Type B pancreatic cell (in vitro differentiated cells): ENCODE measurements around the gene NID1. TPM values are rescaled to one million over a fixed set of nuclear protein-coding genes. Genes with fewer than 3 reads are reported as not detected.
"Not testable (repeated sequence)": the region's sequence is repeated elsewhere in the genome, so short reads cannot be mapped to it uniquely, and the experiment has no call there.

Source experiments
- DNase-seq: peaks from one replicate; pipeline ENCODE4 v3.0.0; 2021; ENCODE audit warnings: mixed read lengths; ENCODE audit not compliant: unreplicated experiment; ENCODE audit errors: extremely low spot score
- H3K27ac Mint-ChIP-seq: 2 replicates; pipeline ENCODE4 v1.8.0; 2021; ENCODE audit warnings: mild to moderate bottlenecking, mixed read lengths
- H3K27me3 Mint-ChIP-seq: 2 replicates; pipeline ENCODE4 v1.8.0; 2021; ENCODE audit warnings: mixed read lengths
- H3K36me3 Mint-ChIP-seq: 2 replicates; pipeline ENCODE4 v1.8.0; 2021; ENCODE audit warnings: mixed read lengths
- H3K4me1 Mint-ChIP-seq: one replicate; pipeline ENCODE4 v1.8.0; 2021; ENCODE audit warnings: mixed read lengths; ENCODE audit not compliant: unreplicated experiment
- H3K4me3 Mint-ChIP-seq: 2 replicates; pipeline ENCODE4 v1.8.0; 2021; ENCODE audit warnings: mild to moderate bottlenecking, mixed read lengths
- H3K9me3 Mint-ChIP-seq: 2 replicates; pipeline ENCODE4 v1.8.0; 2021; ENCODE audit warnings: mixed read lengths
- CTCF ChIP-seq: fragments of 200-600 bp; sonication (generic); conservative IDR thresholded peaks from 2 replicates; pipeline ENCODE4 v1.5.0; 2021; ENCODE audit warnings: antibody characterized with exemption, mild to moderate bottlenecking
- total RNA-seq: library from RNA; stranded (reverse); gene quantifications from 2 replicates; pipeline ENCODE4 v1.2.1, GENCODE V29; 2021; ENCODE audit warnings: low replicate concordance

The NID1 gene
- total RNA-seq, 1 donor from 2014 or later: 65.6 TPM

- peaks cover 12% of the 10 kb centered on the region for H3K4me1 Mint-ChIP-seq
- no peak for TF ChIP-seq CTCF
- no peaks in the 10 kb centered on the region for H3K9me3 Mint-ChIP-seq
- no peak overlapping the region for H3K4me3 Mint-ChIP-seq
- H3K27ac Mint-ChIP-seq: no peak overlapping the region
- H3K36me3 Mint-ChIP-seq: no peaks in the 10 kb centered on the region
- DNase-seq: no peak
- no peaks in the 10 kb centered on the region for H3K27me3 Mint-ChIP-seq
Measured at GRCh38 chr1:235930543-235930942, 134.3 kb downstream of the NID1 start.

- H3K9me3 Mint-ChIP-seq: no peaks in the 10 kb centered on the region
- no peak overlapping the region for H3K27ac Mint-ChIP-seq
- H3K4me1 Mint-ChIP-seq: peaks cover 8% of the 10 kb centered on the region
- no peak overlapping the region for H3K4me3 Mint-ChIP-seq
- H3K27me3 Mint-ChIP-seq: no peaks in the 10 kb centered on the region
- no peak for TF ChIP-seq CTCF
- no peaks in the 10 kb centered on the region for H3K36me3 Mint-ChIP-seq
- DNase-seq: no peak
Measured at GRCh38 chr1:235929216-235929615, 135.7 kb downstream of the NID1 start.

GRCh38 chr1:235928197-235928596 is 136.7 kb downstream of the NID1 start:
- no peak overlapping the region for H3K4me3 Mint-ChIP-seq
- no peaks in the 10 kb centered on the region for H3K36me3 Mint-ChIP-seq
- peaks cover 1% of the 10 kb centered on the region for H3K27me3 Mint-ChIP-seq
- H3K4me1 Mint-ChIP-seq: peaks cover 15% of the 10 kb centered on the region
- no peak overlapping the region for H3K27ac Mint-ChIP-seq
- TF ChIP-seq CTCF: no peak
- no peaks in the 10 kb centered on the region for H3K9me3 Mint-ChIP-seq
- DNase-seq: no peak

- not testable (repeated sequence) for DNase-seq, H3K9me3 Mint-ChIP-seq, H3K36me3 Mint-ChIP-seq, H3K27me3 Mint-ChIP-seq, H3K27ac Mint-ChIP-seq, H3K4me3 Mint-ChIP-seq
- H3K4me1 Mint-ChIP-seq: peaks cover 22% of the 10 kb centered on the region
Measured at GRCh38 chr1:235927551-235927950, 137.3 kb downstream of the NID1 start.

Other genes starting within 250 kb of the NID1 start
- 9.1 and 9.7 TPM in 2 replicates for gene LYST, start 198.2 kb downstream of the NID1 start, total RNA-seq
- 16.0 and 24.6 TPM in 2 replicates for gene GPR137B, start 77.4 kb upstream of the NID1 start, total RNA-seq
- 33.0 and 43.5 TPM in 2 replicates for gene ERO1B, start 216.9 kb upstream of the NID1 start, total RNA-seq